ENCODE data around the gene PITPNM1.
A peak's percentile ranks its signal among the peaks of the same experiment; 100 is the strongest.
"Not testable (repeated sequence)": the region's sequence is repeated elsewhere in the genome, so short reads cannot be mapped to it uniquely, and the experiment has no call there.

The PITPNM1 gene

DNA sequence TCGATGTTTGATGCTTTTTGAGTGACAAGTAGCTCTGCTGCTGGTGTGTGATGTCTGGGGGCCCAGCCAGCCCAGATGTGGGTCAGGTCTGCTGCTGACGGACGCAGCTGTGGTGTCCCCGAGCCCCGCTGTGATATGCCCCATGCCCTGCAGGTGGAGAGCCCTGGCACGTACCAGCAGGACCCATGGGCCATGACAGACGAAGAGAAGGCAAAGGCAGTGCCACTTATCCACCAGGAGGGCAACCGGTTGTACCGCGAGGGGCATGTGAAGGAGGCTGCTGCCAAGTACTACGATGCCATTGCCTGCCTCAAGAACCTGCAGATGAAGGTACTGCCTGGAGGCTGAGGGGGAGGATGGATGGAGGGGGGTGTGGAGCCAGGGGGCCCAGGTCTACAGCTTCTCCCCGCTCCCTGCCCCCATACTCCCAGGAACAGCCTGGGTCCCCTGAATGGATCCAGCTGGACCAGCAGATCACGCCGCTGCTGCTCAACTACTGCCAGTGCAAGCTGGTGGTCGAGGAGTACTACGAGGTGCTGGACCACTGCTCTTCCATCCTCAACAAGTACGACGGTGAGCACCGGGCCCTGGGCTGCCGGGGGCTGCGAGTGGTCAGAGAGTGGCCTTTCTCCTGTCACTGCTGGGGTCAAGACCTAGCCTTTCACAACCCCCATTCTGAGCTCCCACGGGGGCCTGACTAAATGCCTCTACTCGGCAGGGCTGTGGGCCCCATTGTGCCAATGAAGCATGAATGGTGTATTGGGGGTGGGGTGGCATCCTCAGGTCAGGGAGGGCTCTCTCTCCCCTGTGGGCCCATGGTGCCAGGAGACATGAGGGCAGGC is 15.1 kb downstream of the PITPNM1 start:
- DNase-seq (ENCODE audit: low spot score): no peak

- no peak for DNase-seq (ENCODE audit: low spot score)
Observed at GRCh38 chr11:67489203-67489884, 15.8 kb downstream of the PITPNM1 start.

- DNase-seq (ENCODE audit: low spot score): no peak
Observed at GRCh38 chr11:67486481-67487195, 18.5 kb downstream of the PITPNM1 start.

DNA sequence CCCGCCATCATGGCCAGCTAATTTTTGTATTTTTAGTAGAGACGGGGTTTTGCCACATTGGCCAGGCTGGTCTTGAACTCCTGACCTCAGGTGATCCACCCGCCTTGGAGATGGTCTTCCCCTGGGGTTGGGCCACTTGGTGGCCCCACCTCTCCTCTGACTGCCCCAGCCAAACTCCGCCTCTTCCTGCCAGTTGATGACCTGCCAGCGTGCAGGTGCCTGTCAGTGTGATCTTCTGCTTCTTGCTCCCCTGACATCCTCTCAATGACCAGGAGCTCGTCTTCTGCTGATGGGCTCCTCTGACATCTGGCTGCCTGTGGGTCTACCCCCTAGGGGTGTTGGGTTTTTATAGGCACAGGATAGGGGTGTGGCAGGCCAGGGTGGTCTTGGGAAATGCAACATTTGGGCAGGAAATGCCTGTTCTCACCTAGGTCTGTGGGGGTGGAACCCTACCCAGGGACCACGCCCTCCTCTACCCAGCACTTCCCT is 19.2 kb downstream of the PITPNM1 start:
- not testable (repeated sequence) for DNase-seq (ENCODE audit: low spot score)

DNA sequence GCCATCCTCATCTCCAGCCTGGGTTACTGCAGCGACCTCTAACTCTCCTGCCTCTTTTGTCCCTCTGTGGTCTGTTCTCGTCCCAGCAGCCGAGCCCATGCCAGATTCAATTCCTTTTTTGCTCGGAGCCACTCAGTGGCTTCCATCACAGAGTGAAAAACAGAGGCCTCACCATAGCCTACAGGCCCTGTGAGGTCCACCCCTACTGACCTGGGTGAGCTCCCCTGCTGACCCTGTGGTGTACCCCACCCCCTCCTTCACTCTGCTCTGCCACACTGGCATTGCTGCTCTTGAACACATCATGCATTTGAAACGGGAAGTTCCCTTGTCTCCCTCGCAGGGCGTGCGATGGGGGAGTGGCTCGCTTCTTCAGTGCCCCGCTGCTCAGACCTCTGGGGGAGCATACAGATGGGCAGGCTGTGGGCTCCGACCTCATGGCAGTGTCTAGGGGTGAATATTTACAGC is 20.3 kb downstream of the PITPNM1 start:
- no peak for DNase-seq (ENCODE audit: low spot score)

DNA sequence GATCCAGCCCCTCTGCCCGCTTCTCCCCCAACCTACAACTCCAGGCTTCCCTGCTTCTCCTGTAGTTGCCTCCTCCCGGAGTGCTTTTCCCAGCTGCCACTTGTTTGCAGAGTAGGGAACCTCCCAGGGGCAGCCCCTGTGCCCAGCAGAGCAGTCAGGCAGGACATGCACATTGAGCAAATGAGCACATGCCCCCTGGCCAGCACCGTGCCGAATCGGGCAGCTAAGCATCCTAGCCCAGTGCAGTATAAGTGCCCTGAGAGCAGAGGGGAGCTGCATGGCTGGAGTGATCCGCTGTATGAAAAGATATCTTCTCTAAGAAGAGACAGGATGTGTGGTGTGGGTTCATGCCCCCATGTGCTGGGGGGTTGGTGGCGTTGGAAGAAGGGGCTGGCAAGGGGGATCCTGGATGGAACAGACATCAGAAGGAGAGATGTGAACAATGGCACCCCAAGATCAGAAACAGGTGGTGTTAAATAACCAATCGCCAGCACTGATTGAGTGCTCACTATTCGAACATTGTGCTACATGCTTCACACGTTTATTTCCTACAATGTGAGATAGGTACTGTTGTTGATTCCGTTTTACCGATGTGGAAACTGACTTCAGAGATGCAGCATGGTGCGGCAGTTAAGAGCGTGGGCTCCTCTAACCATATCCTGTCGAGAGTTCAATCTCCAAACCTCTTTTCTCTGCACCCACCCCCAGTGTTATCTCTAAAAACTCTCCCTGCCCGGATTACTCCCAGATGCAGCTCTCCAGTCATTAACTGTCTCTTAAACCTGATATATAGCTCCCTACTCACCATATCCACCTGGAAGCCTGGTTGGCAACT is 21.1 kb downstream of the PITPNM1 start:
- no peak for DNase-seq (ENCODE audit: low spot score)

DNA sequence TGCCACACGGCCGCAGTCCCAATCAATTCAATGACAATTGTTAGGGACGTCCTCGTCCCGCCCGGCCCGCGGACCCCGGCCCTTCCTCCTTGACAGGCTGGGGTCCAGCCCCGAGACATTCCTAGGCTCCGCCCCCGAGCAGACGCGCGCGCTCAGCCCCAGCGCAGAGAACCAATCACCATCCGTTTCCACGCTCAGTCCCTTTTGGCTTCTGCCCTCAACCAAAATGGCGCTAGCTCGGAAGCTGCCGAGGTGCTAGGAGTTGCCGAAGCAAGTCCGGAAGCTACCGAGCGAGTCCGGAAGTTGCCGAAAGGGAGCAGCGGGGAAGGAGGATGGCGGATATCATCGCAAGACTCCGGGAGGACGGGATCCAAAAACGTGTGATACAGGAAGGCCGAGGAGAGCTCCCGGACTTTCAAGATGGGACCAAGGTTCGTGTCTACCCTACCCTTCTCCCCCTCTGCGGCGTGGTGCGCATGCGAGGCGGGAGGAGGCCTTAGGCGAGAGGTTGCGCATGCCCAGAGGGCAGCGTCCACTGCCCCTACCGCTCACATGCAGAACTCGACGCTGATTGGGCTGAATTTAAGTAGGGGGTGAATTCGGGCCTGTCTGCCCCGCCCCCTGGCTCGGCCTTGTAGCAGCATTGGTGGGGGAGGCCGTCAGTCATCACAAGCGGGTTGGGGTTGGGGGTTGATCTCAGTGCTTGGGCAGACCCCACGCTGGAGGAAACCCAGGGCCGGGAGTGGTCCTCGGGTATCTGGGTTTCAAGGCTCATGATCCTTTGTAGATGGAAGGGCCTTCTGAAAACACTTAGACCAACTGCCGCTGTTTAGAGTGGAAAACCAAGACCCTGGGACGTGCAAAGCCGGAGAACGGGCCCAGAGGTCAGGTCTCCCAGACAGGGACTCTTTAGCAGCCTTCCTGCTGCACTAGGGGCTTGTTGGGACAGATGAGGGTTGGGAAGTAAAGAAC is 22.1 kb downstream of the PITPNM1 start, which contains the start of gene AIP:
TSS of gene AIP (plus strand) at position 200 of the 972 bp plus-strand sequence. CDS start at position 333, 133 bp downstream.
- peak; percentile 98 for DNase-seq (ENCODE audit: low spot score)

DNA sequence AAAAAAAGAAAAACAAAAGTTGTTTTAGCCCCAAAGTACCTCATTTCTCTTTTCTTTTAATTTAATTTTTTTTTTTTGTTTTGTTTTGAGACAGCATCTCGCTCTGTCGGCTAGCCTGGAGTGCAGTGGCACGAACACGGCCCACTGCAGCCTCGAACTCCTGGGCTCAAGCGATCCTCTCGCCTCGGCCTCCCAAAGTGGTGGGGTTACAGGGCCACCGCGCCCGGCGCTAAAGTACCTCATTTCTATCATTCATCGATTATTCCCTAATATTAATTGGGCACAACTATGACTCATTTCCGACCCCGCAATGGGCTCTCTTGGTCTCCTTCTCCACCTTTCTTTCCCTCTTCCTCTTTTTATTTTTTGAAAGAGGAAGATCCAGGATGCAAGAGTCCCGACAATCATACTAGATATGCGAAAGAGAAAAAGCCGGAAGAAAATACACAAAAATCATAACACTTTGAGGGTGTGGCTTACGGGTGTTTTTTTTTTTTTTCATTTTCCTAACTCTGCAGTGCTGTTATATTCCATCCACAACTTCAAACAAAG is 22.8 kb downstream of the PITPNM1 start:
- no peak for DNase-seq (ENCODE audit: low spot score)

DNA sequence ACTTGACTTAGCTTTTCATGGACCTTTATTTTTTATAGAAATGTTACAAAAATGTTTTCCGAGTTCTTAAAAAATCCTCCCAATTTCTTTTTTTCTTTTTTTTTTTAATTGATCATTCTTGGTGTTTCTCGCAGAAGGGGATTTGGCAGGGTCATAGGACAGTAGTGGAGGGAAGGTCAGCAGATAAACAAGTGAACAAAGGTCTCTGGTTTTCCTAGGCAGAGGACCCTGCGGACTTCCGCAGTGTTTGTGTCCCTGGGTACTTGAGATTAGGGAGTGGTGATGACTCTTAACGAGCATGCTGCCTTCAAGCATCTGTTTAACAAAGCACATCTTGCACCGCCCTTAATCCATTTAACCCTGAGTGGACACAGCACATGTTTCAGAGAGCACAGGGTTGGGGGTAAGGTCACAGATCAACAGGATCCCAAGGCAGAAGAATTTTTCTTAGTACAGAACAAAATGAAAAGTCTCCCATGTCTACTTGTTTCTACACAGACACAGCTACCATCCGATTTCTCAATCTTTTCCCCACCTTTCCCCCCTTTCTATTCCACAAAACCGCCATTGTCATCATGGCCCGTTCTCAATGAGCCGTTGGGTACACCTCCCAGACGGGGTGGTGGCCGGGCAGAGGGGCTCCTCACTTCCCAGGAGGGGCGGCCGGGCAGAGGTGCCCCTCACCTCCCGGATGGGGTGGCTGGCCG is 27.7 kb downstream of the PITPNM1 start:
- not testable (repeated sequence) for DNase-seq (ENCODE audit: low spot score)

DNA sequence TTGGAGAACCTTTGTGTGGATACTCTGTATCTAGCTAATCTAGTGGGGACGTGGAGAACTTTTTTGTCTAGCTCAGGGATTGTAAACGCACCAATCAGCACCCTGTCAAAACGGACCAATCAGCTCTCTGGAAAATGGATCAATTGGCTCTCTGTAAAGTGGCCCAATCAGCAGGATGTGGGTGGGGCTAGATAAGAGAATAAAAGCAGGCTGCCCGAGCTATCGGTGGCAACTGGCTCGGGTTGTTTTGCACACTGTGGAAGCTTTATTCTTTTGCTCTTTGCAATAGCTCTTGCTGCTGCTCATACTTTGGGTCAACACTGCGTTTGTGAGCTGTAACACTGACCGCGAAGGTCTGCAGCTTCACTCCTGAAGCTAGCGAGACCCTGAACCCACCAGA is 28.5 kb downstream of the PITPNM1 start:
- not testable (repeated sequence) for DNase-seq (ENCODE audit: low spot score)

GRCh38 chr11:67472882-67473281 is 32.3 kb downstream of the PITPNM1 start:
- DNase-seq (ENCODE audit: low spot score): no peak

DNA sequence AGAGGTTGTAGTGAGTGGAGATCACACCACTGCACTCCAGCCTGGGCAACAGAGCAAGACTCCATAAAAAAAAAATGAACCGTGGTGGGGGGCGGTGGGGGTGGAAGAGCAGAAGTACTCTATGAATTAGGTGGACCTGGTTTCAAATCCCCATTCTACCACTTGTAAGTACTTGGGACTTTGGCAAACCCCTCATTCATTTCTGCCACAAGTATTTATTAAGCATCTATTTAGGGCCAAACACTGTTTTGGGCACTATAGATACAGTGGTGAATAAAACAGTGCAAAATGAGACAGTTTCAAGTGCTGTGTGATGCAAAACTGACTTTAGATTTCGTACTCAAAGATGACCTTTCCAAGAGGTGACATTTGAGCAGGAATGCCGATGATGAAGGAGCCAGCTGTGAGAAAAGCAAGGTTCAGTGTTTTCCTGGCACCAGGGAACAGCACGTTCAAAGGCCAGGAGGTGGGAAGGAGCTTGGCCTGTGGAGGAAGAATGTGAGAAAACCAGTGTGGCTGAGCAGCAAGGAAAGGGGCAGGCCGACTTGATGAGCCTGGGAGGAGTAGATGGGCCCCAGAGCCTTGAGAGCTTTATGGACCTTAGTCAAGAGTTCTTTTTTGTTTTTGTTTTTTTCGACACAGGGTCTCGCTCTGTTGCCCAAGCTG is 34.7 kb downstream of the PITPNM1 start:
- DNase-seq (ENCODE audit: low spot score): no peak

- DNase-seq (ENCODE audit: low spot score): no peak
Observed at GRCh38 chr11:67469508-67469811, 35.7 kb downstream of the PITPNM1 start.

DNA sequence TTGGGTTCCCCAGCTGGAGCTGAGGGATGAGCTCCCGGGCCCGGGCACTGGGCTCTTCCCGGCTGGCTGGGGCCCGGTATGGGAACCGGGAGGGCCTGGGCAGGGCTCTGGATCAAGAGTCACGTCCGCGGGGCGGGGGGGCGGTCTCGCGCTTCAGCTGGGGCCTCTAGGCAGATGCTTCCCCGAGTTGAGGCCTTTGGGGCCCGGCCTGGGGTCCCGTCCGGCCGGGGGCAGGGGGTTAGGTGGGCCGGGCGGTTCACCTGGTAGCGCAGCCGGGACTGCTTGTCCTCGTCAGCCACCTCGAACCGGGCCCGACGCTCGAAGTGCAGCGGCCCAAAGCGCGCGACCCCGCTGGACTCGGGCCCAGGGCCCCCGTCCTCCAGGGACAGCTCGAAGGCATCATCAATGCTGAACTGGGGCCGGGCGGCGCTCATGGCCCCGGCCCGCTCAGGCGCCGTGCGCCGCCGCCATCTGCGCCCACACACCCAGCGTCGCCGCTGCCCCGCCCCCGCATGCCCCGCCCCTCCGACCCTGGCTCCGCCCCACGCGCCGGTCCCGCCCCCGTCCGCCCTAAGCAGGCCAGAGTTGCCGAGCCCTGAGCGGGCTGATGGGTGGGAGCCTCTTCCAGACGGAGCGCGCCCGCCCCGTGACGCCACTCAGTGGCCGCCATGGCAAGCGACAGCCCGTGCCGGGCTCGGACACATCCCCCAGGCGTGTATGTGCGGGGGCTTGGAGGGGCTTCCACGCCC is 36.2 kb downstream of the PITPNM1 start, which contains the start of gene TMEM134:
TSS of gene TMEM134 (minus strand) at position 493 of the 749 bp plus-strand sequence. CDS start at position 434, 59 bp downstream.
- DNase-seq (ENCODE audit: low spot score): peak; percentile 94

GRCh38 chr11:67468456-67468758 is 36.8 kb downstream of the PITPNM1 start:
- no peak for DNase-seq (ENCODE audit: low spot score)

GRCh38 chr11:67468056-67468455 is 37.1 kb downstream of the PITPNM1 start:
- no peak for DNase-seq (ENCODE audit: low spot score)

- no peak for DNase-seq (ENCODE audit: low spot score)
Observed at GRCh38 chr11:67466962-67467771, 38.0 kb downstream of the PITPNM1 start.

Data from putamen (tissue), 1 donor.